ENCODE measurements around the gene FCRL5.
A peak's percentile ranks its signal among the peaks of the same experiment; 100 is the strongest.

Gene FCRL5

DNA sequence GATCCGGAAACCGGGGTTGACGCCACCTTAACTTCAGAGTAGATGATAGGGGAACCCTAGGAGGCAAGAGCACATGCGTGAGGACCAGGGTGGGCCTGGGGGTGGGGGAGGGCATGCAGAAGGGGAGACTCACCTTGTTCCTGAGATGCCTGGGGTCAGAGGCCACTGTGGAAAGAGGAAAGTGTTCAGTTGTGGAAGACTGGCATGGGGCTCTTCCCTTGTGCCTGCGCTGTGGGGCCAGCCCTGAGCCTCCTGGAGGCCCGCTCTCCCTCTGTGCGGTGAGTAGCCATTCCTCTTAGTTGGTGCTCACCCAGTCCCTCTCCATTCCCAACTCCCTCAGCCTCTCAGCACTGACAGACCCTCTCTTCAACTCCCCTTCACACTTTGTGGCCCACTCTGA, 36.6 kb downstream of the FCRL5 start:
- Histone ChIP-seq H3K4me3 (replicated peaks; ENCODE audit: low read depth, low read length) (no peak overlapping the region), H3K36me3 (ENCODE audit: control insufficient read depth, insufficient read depth, low read length) (no peaks in the 10 kb centered on the region), H3K27me3 (replicated peaks; ENCODE audit: control insufficient read depth, insufficient read depth, low read length) (no peaks in the 10 kb centered on the region)
- TF ChIP-seq, protein P1, sequence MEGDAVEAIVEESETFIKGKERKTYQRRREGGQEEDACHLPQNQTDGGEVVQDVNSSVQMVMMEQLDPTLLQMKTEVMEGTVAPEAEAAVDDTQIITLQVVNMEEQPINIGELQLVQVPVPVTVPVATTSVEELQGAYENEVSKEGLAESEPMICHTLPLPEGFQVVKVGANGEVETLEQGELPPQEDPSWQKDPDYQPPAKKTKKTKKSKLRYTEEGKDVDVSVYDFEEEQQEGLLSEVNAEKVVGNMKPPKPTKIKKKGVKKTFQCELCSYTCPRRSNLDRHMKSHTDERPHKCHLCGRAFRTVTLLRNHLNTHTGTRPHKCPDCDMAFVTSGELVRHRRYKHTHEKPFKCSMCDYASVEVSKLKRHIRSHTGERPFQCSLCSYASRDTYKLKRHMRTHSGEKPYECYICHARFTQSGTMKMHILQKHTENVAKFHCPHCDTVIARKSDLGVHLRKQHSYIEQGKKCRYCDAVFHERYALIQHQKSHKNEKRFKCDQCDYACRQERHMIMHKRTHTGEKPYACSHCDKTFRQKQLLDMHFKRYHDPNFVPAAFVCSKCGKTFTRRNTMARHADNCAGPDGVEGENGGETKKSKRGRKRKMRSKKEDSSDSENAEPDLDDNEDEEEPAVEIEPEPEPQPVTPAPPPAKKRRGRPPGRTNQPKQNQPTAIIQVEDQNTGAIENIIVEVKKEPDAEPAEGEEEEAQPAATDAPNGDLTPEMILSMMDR (IDR thresholded peaks at IDR 0.05; ENCODE audit: insufficient read depth, low read length, poor library complexity, severe bottlenecking): no peak
- DNase-seq (ENCODE audit: extremely low read depth, insufficient read length): no peak

DNA sequence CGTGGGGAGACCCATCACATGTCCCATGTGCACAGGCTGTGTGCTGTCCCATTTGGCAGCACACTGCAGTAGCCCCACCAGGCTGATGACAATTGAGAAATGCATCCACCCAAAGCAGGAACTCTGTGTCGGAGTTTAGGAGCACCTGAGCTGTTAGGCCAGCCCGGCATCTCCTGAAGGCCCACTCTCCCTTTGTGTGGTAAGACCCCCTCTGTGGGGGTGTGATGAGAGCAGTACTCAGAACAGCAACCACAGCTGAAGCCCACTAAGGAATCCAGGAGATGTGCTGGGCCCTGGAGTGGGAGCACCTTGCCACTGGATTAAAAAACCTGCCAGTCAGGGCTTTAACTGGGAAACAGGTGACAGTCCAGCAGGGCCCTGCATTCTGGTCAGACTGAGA, 37.2 kb downstream of the FCRL5 start:
- Histone ChIP-seq H3K36me3 (ENCODE audit: control insufficient read depth, insufficient read depth, low read length) (no peaks in the 10 kb centered on the region), H3K27me3 (replicated peaks; ENCODE audit: control insufficient read depth, insufficient read depth, low read length) (no peaks in the 10 kb centered on the region), H3K4me3 (replicated peaks; ENCODE audit: low read depth, low read length) (no peak overlapping the region)
- DNase-seq (ENCODE audit: extremely low read depth, insufficient read length): no peak
- TF ChIP-seq, protein P1 (IDR thresholded peaks at IDR 0.05; ENCODE audit: insufficient read depth, low read length, poor library complexity, severe bottlenecking): no peak

DNA sequence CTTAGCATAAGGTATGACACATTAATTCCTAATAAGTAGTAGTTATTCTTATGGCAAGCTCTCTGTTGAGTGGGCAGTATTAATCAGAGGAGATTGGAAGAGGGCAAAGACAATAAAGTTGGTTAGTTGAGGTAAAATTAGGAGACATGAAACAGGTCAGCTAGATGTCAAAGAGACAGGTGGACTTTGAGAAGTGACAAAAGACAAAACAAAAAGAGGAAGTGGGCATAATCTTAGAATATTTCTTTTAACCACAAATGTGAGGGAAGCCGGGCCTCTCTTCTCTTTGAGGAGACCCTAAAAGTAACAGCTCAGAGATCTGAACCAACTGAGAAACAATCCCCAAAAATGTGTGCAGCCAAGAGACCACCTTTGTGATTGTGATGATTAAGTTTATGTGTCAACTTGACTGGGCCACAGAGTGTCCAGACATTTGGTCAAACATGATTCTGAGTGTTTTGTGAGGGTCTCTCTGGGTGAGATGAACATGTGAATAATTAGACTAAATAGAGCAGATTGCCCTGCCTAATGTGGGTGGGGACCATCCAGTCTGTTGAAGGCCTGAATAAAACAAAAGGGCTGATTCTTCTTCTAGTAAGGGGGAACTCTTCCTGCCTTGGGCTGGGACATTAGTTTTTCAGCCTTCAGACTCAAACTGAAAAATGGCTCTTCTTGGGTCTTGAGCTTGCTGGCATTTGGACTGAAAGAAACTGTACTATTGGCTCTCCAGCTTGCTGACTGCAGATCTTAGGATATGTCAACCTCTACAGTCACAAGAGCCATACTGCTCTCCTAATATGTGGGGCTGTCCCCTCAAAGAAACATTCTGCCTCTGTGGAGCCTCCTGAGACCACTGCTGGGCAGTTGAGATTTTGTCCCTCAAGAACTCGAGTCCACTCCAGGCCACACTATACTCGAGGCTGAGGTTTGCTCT, 40.0 kb downstream of the FCRL5 start:
- TF ChIP-seq, protein P1 (IDR thresholded peaks at IDR 0.05; ENCODE audit: insufficient read depth, low read length, poor library complexity, severe bottlenecking): no peak
- H3K4me3 ChIP-seq (replicated peaks; ENCODE audit: low read depth, low read length): no peak overlapping the region
- no peaks in the 10 kb centered on the region for H3K36me3 ChIP-seq (ENCODE audit: control insufficient read depth, insufficient read depth, low read length)
- peak; percentile 62 for DNase-seq (ENCODE audit: extremely low read depth, insufficient read length)
- H3K27me3 ChIP-seq (replicated peaks; ENCODE audit: control insufficient read depth, insufficient read depth, low read length): no peaks in the 10 kb centered on the region

DNA sequence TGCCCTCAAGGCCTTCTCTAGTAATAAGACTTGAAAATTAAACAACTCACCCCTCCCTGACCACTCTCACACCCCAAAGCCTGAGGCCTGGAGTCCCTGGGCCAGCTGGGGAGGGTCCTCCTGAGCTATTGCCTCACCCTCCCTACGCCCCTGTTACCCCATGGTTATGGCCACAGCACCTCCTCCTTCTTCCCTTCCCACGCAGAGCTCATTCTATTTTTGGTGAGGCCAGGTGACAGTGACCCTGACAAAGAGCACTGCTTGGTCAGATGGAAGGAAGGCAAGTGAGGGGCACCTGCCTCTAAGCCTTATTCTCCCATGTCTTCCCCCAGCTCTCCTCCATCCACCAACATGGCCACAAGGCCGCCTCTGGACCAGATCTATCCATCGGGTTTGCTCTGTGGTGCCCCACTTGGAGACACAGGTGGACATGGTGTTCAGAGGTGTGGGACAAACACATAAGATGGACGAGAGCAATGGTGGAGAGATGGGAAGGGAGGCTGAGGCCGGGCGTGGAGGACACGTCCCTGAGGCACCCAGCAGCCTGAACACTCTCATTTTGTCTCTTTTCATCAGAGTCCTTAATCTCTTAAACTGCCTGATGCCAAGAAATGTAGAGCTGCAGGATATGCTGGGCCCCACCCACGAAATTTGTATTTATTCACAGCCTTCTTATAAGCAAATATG, 42.6 kb downstream of the FCRL5 start:
- Histone ChIP-seq H3K36me3 (ENCODE audit: control insufficient read depth, insufficient read depth, low read length) (no peaks in the 10 kb centered on the region), H3K4me3 (replicated peaks; ENCODE audit: low read depth, low read length) (no peak overlapping the region), H3K27me3 (replicated peaks; ENCODE audit: control insufficient read depth, insufficient read depth, low read length) (no peaks in the 10 kb centered on the region)
- DNase-seq (ENCODE audit: extremely low read depth, insufficient read length): no peak
- TF ChIP-seq, protein P1 (IDR thresholded peaks at IDR 0.05; ENCODE audit: insufficient read depth, low read length, poor library complexity, severe bottlenecking): no peak

DNA sequence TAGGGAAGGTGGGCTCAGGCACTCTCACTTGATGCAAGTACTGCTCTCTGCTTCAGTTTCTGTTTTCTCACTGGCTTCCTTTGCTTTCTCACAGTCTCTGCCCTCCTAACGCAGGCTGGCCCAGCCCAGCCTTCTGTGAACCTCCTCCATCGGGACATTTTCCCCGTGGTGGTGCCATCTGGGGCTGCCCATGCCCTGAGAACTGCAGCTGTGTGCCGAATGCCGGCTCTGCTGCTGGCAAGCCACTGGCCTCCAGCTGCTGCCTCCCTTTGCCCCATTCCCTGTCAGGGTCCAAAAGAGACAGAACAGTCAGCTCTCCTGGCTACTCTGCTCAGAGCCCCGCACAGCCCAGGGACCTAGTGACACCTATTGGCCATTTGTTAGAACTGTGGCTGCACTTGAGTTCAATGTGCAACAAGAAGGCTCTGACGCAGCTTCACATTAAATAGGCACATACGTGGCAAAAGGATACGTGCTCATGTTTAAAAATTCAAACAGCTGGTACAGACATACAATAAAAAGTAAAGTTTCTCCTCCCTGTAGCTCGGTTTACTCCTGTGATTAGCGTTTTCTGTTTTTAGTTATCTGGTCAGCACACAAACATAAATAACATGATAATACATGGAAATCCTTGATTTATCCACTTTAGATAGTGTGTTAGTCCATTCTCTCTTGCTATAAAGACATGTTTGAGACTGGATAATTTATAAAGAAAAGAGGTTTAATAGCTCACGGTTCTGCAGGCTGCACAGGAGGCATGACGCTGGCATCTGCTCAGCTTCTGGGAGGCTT, 46.6 kb downstream of the FCRL5 start:
- Histone ChIP-seq H3K27me3 (replicated peaks; ENCODE audit: control insufficient read depth, insufficient read depth, low read length) (no peaks in the 10 kb centered on the region), H3K4me3 (replicated peaks; ENCODE audit: low read depth, low read length) (peak overlapping the region; percentile 15; the same call in 1 of the 2 replicates), H3K36me3 (ENCODE audit: control insufficient read depth, insufficient read depth, low read length) (no peaks in the 10 kb centered on the region)
- TF ChIP-seq, protein P1 (IDR thresholded peaks at IDR 0.05; ENCODE audit: insufficient read depth, low read length, poor library complexity, severe bottlenecking): peak; percentile 91
- peak; percentile 69 for DNase-seq (ENCODE audit: extremely low read depth, insufficient read length)
